Tibial nerve (tissue), 3 donors: ENCODE data around the gene TBX1.

Experiments used
- EP300 ChIP-seq, 2 donors: sonication (generic); formaldehyde crosslinking; IDR thresholded peaks; one replicate each; pipeline ENCODE4 v1.6.1; 2017; ENCODE audit warnings: antibody characterized with exemption in 2 of 2, mild to moderate bottlenecking in 1 of 2
- POLR2A ChIP-seq, 2 donors: fragments of 450-650 bp; IDR thresholded peaks; one replicate each; pipeline ENCODE4 v1.6.1; 2017; ENCODE audit warnings: antibody characterized with exemption in 2 of 2, mild to moderate bottlenecking in 2 of 2, moderate library complexity in 2 of 2

DNA sequence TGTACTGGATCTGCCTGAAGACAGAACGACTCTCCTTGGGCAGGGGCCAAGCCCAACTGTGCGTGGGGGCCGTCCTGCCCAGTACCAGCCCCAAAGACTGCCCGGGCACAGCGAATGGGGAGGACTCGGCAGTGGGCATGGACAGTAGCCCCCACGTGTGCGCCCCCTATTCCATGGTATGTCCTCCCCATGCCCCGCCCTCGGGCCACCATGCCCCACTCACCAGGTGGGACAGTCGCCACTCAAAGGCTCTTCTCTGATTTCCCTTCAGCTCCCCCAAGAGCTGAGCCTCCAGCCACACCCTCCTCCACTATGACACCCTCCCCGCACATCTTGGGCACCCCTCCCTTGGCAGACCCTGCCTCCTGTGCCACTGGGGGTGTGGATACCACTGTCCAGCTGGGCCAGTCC is 50.6 kb downstream of the TBX1 start:
- no peak for TF ChIP-seq POLR2A (IDR thresholded peaks at IDR 0.05)
- no peak for TF ChIP-seq EP300 (IDR thresholded peaks at IDR 0.05)
